VCaP (cell line): ENCODE data around the gene MAJIN.

ENCODE experiments used
- H3K27ac ChIP-seq: fragments of 450-650 bp; 2 replicates; pipeline ENCODE4 v1.5.1; 2017
- TF ChIP-seq, protein P1 (sequence below): fragments of 450-650 bp; conservative IDR thresholded peaks from 2 replicates; pipeline ENCODE4 v1.5.1; 2017; ENCODE audit warnings: mild to moderate bottlenecking, moderate library complexity

The MAJIN gene

DNA sequence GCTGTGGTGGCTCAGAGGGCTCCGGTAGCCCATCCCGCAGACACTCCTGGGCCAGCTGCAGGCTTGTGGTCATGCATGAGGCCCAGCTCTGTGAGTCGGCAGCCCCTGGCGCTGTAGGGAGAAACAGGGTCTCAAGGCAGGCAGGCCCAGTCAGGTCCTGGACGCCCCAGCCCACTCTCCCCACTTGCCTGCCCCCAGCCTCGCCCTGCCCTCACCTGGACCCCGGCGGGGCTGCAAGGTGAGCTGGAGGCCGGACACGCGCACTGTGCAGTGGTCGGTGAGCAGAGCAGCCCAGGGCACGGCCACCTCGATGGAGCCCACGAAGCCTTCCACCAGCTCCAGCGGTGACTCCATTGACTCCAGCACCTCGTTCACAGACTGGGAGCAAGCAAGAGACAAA, 57.8 kb downstream of the MAJIN start:
- TF ChIP-seq, protein P1, sequence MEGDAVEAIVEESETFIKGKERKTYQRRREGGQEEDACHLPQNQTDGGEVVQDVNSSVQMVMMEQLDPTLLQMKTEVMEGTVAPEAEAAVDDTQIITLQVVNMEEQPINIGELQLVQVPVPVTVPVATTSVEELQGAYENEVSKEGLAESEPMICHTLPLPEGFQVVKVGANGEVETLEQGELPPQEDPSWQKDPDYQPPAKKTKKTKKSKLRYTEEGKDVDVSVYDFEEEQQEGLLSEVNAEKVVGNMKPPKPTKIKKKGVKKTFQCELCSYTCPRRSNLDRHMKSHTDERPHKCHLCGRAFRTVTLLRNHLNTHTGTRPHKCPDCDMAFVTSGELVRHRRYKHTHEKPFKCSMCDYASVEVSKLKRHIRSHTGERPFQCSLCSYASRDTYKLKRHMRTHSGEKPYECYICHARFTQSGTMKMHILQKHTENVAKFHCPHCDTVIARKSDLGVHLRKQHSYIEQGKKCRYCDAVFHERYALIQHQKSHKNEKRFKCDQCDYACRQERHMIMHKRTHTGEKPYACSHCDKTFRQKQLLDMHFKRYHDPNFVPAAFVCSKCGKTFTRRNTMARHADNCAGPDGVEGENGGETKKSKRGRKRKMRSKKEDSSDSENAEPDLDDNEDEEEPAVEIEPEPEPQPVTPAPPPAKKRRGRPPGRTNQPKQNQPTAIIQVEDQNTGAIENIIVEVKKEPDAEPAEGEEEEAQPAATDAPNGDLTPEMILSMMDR: no peak
- no peak overlapping the region; the same call in 1 of the 2 replicates for H3K27ac ChIP-seq

DNA sequence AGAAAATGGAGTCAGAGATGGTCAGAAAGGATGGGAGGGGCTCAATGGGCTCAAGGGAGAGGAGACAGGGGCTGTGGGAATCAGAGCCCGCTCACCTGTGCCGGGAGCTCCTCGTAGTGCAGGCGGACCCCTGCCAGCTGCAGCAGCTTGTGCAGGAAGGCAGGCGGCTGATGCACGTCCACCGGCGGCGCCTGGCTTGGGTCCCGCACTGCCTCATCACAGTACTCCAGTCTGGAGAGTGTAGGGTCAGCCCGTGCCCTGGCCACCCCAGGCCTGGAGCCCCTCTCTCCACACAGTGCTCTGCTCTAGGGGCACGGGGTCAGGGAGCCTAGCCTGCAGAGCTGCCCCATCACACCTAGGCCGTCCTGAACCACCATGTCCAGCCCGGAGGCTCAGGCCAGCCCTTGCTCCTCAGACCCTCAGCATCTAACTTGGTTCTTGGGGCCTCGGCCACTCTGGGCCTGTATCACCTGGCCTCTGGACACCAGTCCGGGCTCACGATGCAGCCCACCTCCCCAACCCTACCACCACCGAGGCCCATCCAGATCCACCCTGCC, 58.7 kb downstream of the MAJIN start:
- no peak overlapping the region for H3K27ac ChIP-seq
- TF ChIP-seq, protein P1: no peak

DNA sequence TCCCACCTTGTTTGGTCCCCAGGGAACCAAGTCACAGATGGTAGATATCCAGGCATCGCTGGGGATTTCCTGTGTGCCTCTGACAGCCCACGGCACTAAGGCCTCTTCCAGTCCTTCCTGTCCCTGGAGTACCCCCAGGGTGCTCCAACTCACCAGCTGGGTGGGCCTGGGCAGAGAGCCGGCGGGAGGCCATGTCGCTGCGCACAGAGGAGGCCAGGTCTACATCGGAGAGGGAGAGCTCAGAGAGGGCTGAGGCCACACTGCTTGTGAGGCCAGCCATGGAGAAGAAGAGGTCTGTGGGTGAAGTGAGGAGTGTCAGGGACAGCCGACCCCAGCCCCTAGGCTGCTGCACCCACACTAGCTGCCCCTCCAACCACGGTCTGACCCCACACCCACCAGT, 60.2 kb downstream of the MAJIN start:
- no peak overlapping the region for H3K27ac ChIP-seq
- TF ChIP-seq, protein P1: no peak

DNA sequence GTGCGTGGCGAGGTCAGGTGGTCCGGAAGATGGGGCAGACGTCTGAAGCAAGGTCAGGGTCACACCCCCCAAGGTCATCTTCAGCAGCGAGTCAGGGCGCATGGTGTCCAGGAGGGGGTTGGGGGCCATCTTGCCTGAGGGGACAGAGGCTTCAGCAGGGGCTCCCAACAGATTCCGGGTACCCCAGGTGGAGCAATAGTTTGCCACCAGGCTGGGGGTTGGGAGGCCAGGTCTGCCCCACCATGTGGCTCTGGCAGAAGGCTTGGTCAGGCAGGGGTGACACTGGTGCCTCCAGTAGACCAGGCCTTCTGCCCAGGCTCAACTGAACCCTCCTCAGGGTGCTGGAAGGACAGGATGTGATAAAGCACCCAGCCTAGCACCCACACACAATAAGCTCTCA, 60.8 kb downstream of the MAJIN start:
- TF ChIP-seq, protein P1: no peak
- H3K27ac ChIP-seq: no peak overlapping the region

DNA sequence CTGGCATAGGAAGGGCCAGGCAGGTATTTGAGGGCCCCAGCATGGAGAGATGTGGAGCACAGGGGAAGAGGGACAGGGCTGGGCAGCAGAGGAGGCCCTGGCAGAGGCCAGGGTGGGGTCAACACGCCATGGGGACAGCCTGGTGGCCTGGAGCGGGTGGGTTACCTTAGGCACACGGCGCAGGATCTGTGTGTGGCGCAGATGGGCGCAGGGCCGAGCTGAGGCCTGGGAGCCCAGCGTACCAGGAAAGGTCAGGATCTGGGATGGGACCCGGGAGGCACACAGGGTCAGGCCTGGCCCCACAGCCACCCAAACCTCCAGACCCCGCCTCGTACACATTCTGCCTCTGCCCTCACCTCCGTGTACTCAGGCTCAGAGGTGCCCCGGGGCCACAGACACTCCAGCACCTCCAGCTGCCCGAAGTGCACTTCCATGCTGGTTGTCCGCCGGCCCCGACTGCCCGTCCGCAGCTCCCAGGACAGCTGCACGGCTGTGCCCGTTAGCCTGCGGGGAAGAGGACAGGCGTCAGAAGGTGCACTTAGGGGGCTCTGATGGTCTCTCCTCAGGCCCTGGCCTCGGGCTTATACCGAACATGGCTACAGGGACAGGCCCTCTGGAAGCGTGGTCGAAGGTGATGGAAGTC, 61.3 kb downstream of the MAJIN start:
- TF ChIP-seq, protein P1: no peak
- H3K27ac ChIP-seq: no peak overlapping the region

DNA sequence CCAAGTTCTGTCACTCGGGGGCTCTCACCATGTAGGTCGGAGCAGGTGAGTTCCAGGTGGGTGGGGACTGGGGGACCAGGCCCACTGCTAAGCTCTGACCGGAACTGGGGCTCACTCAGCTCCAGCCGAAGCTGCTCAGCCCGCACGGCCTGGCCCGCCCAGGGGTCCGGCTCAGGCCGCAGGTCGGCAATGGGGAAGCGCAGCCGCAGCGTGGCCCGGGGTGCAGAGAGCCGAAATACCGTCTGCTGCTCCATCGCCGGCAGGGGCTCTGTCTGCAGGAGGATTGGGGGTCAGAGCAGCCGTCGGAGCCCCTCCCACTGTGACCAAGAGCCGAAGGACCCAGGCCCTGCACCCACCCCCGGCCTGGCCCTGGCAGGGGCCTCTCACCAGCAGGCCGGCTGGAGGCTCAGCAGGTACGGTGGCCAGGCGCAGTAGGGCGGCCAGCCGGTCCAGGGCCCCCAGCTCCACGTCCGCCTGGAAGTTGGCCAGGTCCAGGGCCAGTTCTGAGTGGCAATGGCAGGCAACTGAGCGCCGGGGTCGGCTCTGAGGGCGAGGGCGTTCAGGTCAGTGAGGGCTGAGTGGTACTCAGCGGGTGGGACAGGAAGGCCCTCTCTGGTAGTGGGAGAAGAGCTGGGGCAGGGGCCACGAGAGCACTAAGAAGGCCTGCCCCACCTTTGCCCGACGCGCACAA, 62.1 kb downstream of the MAJIN start:
- no peak overlapping the region for H3K27ac ChIP-seq
- TF ChIP-seq, protein P1: no peak

DNA sequence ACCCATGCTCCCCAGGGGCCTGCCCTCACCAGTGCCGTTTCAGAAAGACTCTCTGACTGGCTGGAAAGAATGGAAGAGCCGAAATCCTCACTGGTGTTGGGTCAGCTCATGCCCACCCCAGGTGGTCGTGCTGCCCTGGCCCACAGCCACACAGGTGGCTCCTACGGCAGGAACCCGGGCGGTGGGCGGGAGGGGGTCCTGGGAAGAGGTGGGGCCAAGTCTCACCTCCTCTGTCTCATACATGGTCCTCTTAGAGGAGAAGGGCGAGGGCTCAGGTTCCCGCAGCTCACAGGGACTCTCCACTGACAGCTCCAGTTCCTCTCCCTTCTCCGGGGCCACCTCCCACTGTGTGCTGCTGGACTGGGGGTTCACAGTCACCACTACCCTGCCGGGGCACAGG, 63.1 kb downstream of the MAJIN start:
- H3K27ac ChIP-seq: no peak overlapping the region
- TF ChIP-seq, protein P1: no peak
